ENCODE measurements around the gene RAB29. TPM values are rescaled to one million over a fixed set of nuclear protein-coding genes. Genes with fewer than 3 reads are reported as not detected.

Gene RAB29
- total RNA-seq, 1 experiment from 2014 or later, result 15.1 TPM

GRCh38 chr1:205783904-205784303 lies 8.6 kb upstream of the RAB29 start:
- POLR2A ChIA-PET, result no interaction called here
- TF ChIP-seq CTCF (IDR thresholded peaks at IDR 0.05), result no peak
- TF ChIP-seq REST (IDR thresholded peaks at IDR 0.05; ENCODE audit: insufficient read depth in 1 of 2, low read depth in 2 of 2, low read length in 1 of 2), result no peak
- TF ChIP-seq TCF7L2 (IDR thresholded peaks at IDR 0.05; ENCODE audit: low read depth, low read length), result no peak
- TF ChIP-seq POLR2AphosphoS5 (IDR thresholded peaks at IDR 0.05; ENCODE audit: low read depth, low read length), result no peak
- no peak for TF ChIP-seq SIN3A (IDR thresholded peaks at IDR 0.05; ENCODE audit: borderline replicate concordance, insufficient read depth, low read depth, low read length)
- DNase-seq (ENCODE audit: low read depth, low spot score), result no peak
- Histone ChIP-seq H3K27ac (ENCODE audit: low read length) (no peak overlapping the region), H3K27me3 (ENCODE audit: control insufficient read depth, insufficient read depth, low read length) (no peaks in the 10 kb centered on the region), H3K9me3 (ENCODE audit: control insufficient read depth, insufficient read depth, low read depth, low read length) (no peaks in the 10 kb centered on the region), H3K4me3 (ENCODE audit: low read depth in 2 of 2, low read length in 2 of 2) (no peak overlapping the region), H3K4me1 (ENCODE audit: control insufficient read depth, insufficient read depth, low read length) (no peaks in the 10 kb centered on the region; the same call in 1 of the 2 replicates), H3K36me3 (ENCODE audit: control insufficient read depth, insufficient read depth, low read length) (no peaks in the 10 kb centered on the region)
- intact Hi-C loops (cut with micrococcal nuclease; ENCODE audit: unreplicated experiment), result no loop called here
- CTCF ChIA-PET, result no interaction called here
- BruUV-seq (replicated peaks), result no TSS peak
- peak; percentile 30; the same call in 1 of the 2 replicates for ATAC-seq
- in situ Hi-C loops (cut with HindIII; ENCODE audit: low pct_unique_long_range_greater_than_20kb, low sequenced_read_pairs), result no loop called here

- TF ChIP-seq TCF7L2 (IDR thresholded peaks at IDR 0.05; ENCODE audit: low read depth, low read length) (no peak), POLR2AphosphoS5 (IDR thresholded peaks at IDR 0.05; ENCODE audit: low read depth, low read length) (no peak), CTCF (IDR thresholded peaks at IDR 0.05) (no peak)
- intact Hi-C loops (cut with micrococcal nuclease; ENCODE audit: unreplicated experiment), result no loop called here
- H3K27me3 ChIP-seq (ENCODE audit: control insufficient read depth, insufficient read depth, low read length), result no peaks in the 10 kb centered on the region
- ATAC-seq (no peak), DNase-seq (ENCODE audit: low read depth, low spot score) (no peak)
- H3K27ac ChIP-seq (ENCODE audit: low read length), result no peak overlapping the region
- no peaks in the 10 kb centered on the region for H3K36me3 ChIP-seq (ENCODE audit: control insufficient read depth, insufficient read depth, low read length)
- CTCF ChIA-PET, result no interaction called here
- POLR2A ChIA-PET, result no interaction called here
- in situ Hi-C loops (cut with HindIII; ENCODE audit: low pct_unique_long_range_greater_than_20kb, low sequenced_read_pairs), result no loop called here
- no peak overlapping the region for H3K4me3 ChIP-seq (ENCODE audit: low read depth in 2 of 2, low read length in 2 of 2)
- no TSS peak for BruUV-seq (replicated peaks)
- no peaks in the 10 kb centered on the region for H3K9me3 ChIP-seq (ENCODE audit: control insufficient read depth, insufficient read depth, low read depth, low read length)
- H3K4me1 ChIP-seq (ENCODE audit: control insufficient read depth, insufficient read depth, low read length), result no peaks in the 10 kb centered on the region; the same call in 1 of the 2 replicates
Measured at GRCh38 chr1:205783433-205783795, 8.1 kb upstream of the RAB29 start.
